Measurements from ENCODE around the gene C10orf90. TPM values are rescaled to one million over a fixed set of nuclear protein-coding genes. Genes with fewer than 3 reads are reported as not detected.

Gene C10orf90
- total RNA-seq, 4 donors from 2014 or later: 0.33 to 1.2 (median 1.1) TPM; not detected in 1

- TF ChIP-seq CTCF (IDR thresholded peaks at IDR 0.05; ENCODE audit: low read depth): no peak
These were observed 106.1 kb downstream of the C10orf90 start for GRCh38 chr10:126564326-126564888.

DNA sequence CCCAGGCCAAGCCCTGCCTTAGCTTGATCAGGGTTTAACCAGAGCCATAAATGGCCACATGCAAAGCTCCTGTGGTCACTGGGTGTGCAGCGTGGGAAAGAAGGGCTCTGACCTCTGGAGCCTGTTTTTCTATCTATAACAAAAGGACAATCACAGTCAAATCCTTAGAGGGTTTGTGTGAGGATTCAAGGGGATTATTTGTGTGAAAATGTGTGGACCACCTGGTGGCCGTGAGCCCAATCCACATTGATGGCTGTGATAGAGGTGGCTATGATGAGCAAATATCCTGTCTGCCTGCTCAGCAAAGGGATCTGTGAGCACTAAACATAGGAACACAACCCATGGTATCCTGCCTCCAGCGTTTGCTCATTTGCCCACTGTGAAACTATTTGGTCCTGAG, 107.1 kb downstream of the C10orf90 start:
- TF ChIP-seq CTCF (IDR thresholded peaks at IDR 0.05; ENCODE audit: low read depth): no peak

DNA sequence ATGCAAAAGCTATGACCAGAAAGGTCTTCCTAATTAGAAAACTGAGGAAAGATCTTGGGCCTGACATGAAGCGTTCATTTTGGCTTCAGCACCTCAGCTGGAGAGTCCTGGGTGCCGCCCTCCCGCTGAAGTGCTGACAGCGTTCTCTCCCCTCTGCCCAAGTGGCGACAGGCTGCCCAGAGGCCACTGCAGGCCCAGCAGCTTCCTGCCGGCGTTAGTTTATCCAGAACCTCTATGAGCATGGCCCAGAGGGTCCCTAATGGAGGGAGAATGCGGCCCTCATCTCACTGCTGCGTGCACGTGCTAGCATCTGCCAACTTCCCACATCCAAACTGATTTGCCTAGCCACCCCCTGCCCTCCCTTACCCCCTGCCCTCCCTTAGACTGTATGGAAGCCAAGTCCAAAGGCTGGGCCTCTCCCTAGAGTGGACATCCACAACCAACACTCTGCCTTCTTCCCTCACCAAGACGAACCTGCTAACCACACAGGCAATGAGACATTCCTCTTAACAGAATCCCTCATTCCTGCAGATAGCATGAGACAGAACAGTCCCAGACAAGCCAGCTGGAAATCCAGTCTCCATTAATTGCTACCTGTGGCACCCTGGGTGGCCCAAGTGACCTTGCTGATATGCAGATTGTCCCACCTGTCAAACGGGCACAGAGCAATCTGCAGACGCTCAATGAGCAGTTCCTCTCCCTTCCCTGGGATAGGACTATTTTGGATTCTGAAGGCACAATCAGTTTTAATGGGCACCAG, 108.4 kb downstream of the C10orf90 start:
- no peak for TF ChIP-seq CTCF (IDR thresholded peaks at IDR 0.05; ENCODE audit: low read depth)

- TF ChIP-seq CTCF (IDR thresholded peaks at IDR 0.05; ENCODE audit: low read depth): no peak
These were observed 109.1 kb downstream of the C10orf90 start for GRCh38 chr10:126561294-126561920.

DNA sequence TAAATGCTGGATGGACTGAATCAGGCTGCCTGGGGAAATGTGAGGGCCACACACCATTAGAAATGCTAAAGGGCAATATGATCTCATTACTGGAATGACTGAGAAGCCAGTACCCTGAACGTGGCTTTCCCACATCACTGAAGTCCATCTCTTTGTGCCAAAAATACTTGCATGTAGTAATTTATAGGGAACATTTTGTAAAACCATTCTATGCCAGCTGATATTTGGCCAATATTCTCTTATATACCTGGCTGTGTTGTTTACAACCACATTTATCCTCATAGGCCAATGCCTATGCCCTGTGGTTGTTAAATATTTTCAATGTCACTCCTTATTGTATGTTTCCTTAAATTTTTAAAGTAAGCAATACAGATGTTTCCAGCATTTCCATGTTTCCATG, 111.6 kb downstream of the C10orf90 start:
- no peak for TF ChIP-seq CTCF (IDR thresholded peaks at IDR 0.05; ENCODE audit: low read depth)

DNA sequence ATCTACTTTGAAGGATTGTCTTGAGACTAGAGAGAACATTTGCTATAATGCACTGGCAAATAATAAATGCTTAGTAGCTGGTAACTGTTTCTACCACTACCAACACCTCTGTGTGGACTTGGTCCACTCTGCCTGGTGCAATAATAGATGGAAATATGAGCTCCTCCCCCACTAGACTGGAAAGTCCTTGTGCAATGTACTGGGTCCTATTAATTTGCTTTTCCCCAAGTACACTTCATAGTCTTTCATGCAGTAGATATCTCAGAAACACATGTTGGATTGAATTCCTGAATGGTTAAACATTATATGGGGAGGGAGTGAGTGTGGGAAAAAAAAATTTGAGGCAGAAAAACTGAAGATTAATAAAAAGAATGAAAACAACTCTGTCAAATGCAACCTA, 119.3 kb downstream of the C10orf90 start:
- TF ChIP-seq CTCF (IDR thresholded peaks at IDR 0.05; ENCODE audit: low read depth): no peak

DNA sequence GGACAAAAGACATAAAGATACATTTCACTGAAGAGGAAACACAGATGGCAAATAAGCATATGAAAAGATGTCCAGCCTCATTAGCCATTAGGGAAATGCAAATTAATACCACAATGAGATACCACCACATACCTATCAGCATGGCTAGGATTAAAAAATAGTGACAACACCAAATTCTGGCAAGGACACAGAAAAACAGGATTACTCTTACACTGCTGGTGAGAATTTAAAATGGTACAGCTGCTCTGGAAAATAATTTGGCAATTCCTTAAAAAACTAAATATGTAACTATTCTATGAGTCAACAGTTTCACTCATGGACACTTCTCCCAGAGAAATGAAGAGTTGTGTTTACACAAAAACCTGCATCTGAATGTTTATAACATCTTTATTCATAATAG, 121.1 kb downstream of the C10orf90 start:
- TF ChIP-seq CTCF (IDR thresholded peaks at IDR 0.05; ENCODE audit: low read depth): no peak
